Activated B cell treated with CpG ODN at 0.5 μM for 24 hours (primary cell): ENCODE data around the gene MBNL1. TPM values are rescaled to one million over a fixed set of nuclear protein-coding genes. Genes with fewer than 3 reads are reported as not detected.

Experiments
- ATAC-seq: fragments of 200-7000 bp; cut with Tn5 transposase; one replicate; pipeline ENCODE4 v1.10.0; 2021; ENCODE audit warnings: low read depth, mild to moderate bottlenecking, moderate library complexity
- CTCF ChIA-PET: fragments of 350-600 bp; sonication (Branson Sonifier 250); formaldehyde crosslinking; loops from one replicate; lab custom pipeline; 2021; ENCODE audit warnings: antibody characterized with exemption; lab: Charles Lee
- POLR2A ChIA-PET: fragments of 350-600 bp; sonication (Branson Sonifier 250); formaldehyde crosslinking; loops from one replicate; lab custom pipeline; 2021; ENCODE audit warnings: antibody characterized with exemption; lab: Charles Lee
- DNase-seq: peaks from one replicate; pipeline ENCODE4 v3.0.0; 2022
- H3K27ac Mint-ChIP-seq: one replicate; pipeline ENCODE4 v1.8.0; 2020; ENCODE audit warnings: mixed read lengths
- H3K27me3 Mint-ChIP-seq: one replicate; pipeline ENCODE4 v1.8.0; 2021; ENCODE audit warnings: mixed read lengths
- H3K36me3 Mint-ChIP-seq: one replicate; pipeline ENCODE4 v1.8.0; 2021; ENCODE audit warnings: low read depth, mixed read lengths
- H3K4me1 Mint-ChIP-seq: one replicate; pipeline ENCODE4 v1.8.0; 2021; ENCODE audit warnings: mixed read lengths
- H3K4me3 Mint-ChIP-seq: one replicate; pipeline ENCODE4 v1.8.0; 2020; ENCODE audit warnings: mild to moderate bottlenecking, mixed read lengths
- H3K9me3 Mint-ChIP-seq: one replicate; pipeline ENCODE4 v1.8.0; 2020; ENCODE audit warnings: mixed read lengths
- intact Hi-C: fragments of 100-400 bp; cut with micrococcal nuclease; formaldehyde crosslinking; loops from one replicate; pipeline ENCODE4 v1.15.1; 2024
- total RNA-seq: library from RNA; stranded (reverse); gene quantifications from 2 replicates; pipeline ENCODE4 v1.2.3, GENCODE V29; 2022
- TF ChIP-seq, protein P1 (sequence below): fragments of 200-600 bp; IDR thresholded peaks from one replicate; pipeline ENCODE4 v1.8.0; 2022; ENCODE audit warnings: antibody characterized with exemption, mild to moderate bottlenecking

Gene MBNL1
- total RNA-seq, 1 donor from 2014 or later: 561 TPM

DNA sequence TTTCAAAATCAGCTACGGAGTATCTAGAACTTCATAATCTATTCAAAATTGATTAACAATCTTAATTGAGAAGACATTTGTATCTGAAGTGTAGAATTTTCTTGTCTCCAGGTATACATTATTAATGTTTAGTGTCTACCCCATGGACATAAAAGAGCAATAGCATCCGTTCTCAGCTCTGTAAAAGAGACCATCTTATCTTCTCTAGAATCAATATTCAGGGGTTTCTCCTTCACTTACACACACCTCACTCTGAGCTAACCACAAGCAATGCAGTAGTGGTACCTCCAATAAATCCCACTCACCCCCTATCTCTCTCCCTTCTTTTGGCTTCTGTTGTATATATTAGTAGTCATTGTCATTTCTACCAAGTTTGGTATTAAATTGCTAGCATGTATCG, 16.2 kb downstream of the MBNL1 start:
- H3K27ac Mint-ChIP-seq: peak overlapping the region; percentile 66
- H3K9me3 Mint-ChIP-seq: no peaks in the 10 kb centered on the region
- peak overlapping the region; percentile 62 for H3K4me3 Mint-ChIP-seq
- intact Hi-C loops: loop anchor here (1.0 kb wide), 1 partner anchor 8 kb away; no protein-coding TSS in a partner anchor
- TF ChIP-seq, protein P1, sequence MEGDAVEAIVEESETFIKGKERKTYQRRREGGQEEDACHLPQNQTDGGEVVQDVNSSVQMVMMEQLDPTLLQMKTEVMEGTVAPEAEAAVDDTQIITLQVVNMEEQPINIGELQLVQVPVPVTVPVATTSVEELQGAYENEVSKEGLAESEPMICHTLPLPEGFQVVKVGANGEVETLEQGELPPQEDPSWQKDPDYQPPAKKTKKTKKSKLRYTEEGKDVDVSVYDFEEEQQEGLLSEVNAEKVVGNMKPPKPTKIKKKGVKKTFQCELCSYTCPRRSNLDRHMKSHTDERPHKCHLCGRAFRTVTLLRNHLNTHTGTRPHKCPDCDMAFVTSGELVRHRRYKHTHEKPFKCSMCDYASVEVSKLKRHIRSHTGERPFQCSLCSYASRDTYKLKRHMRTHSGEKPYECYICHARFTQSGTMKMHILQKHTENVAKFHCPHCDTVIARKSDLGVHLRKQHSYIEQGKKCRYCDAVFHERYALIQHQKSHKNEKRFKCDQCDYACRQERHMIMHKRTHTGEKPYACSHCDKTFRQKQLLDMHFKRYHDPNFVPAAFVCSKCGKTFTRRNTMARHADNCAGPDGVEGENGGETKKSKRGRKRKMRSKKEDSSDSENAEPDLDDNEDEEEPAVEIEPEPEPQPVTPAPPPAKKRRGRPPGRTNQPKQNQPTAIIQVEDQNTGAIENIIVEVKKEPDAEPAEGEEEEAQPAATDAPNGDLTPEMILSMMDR: no peak
- H3K4me1 Mint-ChIP-seq: peaks cover 85% of the 10 kb centered on the region
- CTCF ChIA-PET: interaction anchor here (1.3 to 1.5 kb wide), 3 partner anchors 20 to 101 kb away, joined by 3 to 7 read pairs (median 4); no protein-coding TSS in a partner anchor
- H3K36me3 Mint-ChIP-seq: peaks cover 20% of the 10 kb centered on the region
- ATAC-seq (no peak), DNase-seq (no peak)
- H3K27me3 Mint-ChIP-seq: no peaks in the 10 kb centered on the region
- POLR2A ChIA-PET: interaction anchor here (1.1 to 1.9 kb wide), 3 partner anchors 11 to 101 kb away, joined by 4 to 11 read pairs (median 4); partner anchors contain the start of gene MBNL1

DNA sequence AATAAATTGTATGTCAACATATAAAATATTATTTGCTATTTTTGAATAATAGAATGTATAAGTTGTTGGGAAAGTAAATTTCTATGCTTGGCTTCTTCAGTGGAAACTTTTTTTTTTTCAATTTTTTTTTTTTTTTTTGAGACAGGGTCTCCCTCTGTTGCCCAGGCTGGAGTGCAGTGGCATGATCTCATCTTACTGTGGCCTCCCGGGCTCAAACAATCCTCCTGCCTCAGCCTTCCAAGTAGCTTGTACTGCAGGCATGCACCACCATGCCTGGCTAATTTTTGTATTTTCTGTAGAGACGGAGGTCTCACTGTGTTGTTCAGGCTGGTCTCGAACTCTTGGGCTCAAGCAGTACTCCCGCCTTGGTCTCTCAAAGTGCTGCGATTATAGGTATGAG, 16.8 kb downstream of the MBNL1 start:
- Mint-ChIP-seq H3K4me1 (peaks cover 85% of the 10 kb centered on the region), H3K4me3 (no peak overlapping the region), H3K9me3 (no peaks in the 10 kb centered on the region), H3K36me3 (peaks cover 15% of the 10 kb centered on the region), H3K27me3 (no peaks in the 10 kb centered on the region), H3K27ac (peak overlapping the region; percentile 35)
- DNase-seq (no peak), ATAC-seq (no peak)
- ChIA-PET POLR2A (interaction anchor here (0.7 to 1.9 kb wide), 4 partner anchors 12 to 105 kb away, joined by 4 to 11 read pairs (median 4); partner anchors contain the start of gene MBNL1), CTCF (interaction anchor here (0.6 to 1.5 kb wide), 4 partner anchors 19 to 102 kb away, joined by 3 to 7 read pairs (median 4); no protein-coding TSS in a partner anchor)
- intact Hi-C loops: loop anchor here (1.0 kb wide), 1 partner anchor 8 kb away; no protein-coding TSS in a partner anchor
- TF ChIP-seq, protein P1: no peak

DNA sequence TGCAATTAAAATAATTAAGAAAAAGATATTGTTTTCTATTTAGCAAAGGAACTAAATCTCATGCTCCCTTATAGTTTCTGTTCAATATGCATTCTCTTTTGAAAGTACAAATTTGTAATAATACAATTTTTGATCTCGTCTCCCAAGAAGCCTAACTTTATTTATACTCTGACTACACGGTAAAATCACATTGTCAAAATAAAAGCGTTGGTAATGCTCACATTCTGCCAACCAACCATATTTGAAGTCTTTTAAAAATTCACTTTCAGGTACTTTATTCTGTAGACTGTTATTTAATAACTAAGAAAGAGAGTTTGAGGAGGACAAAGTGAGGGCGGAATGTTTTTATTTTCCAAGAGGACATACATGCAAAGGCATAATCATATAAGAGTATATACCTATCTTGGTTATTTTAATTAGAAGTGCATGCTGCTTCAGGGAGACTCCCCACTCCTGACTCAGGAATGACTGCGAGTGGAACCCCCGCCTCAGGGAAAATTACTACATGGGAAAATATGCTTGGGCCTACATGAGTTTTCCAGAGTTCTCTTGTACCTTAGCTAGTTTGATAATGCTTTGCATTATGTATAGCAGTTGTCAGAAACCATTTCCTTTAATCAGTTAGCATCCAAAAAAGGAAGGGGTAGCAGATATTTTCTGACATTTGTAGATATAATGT, 19.3 kb downstream of the MBNL1 start:
- TF ChIP-seq, protein P1: no peak
- peak overlapping the region; percentile 15 for H3K4me3 Mint-ChIP-seq
- peak overlapping the region; percentile 15 for H3K27ac Mint-ChIP-seq
- CTCF ChIA-PET: no interaction called here
- intact Hi-C loops: loop anchor here (1.0 kb wide), 1 partner anchor 9 kb away; no protein-coding TSS in a partner anchor
- ATAC-seq (no peak), DNase-seq (no peak)
- H3K4me1 Mint-ChIP-seq: peaks cover 88% of the 10 kb centered on the region
- H3K36me3 Mint-ChIP-seq: peaks cover 16% of the 10 kb centered on the region
- no peaks in the 10 kb centered on the region for H3K9me3 Mint-ChIP-seq
- POLR2A ChIA-PET: interaction anchor here (0.7 kb wide), 1 partner anchor 9 kb away, joined by 4 read pairs; no protein-coding TSS in a partner anchor
- H3K27me3 Mint-ChIP-seq: no peaks in the 10 kb centered on the region

DNA sequence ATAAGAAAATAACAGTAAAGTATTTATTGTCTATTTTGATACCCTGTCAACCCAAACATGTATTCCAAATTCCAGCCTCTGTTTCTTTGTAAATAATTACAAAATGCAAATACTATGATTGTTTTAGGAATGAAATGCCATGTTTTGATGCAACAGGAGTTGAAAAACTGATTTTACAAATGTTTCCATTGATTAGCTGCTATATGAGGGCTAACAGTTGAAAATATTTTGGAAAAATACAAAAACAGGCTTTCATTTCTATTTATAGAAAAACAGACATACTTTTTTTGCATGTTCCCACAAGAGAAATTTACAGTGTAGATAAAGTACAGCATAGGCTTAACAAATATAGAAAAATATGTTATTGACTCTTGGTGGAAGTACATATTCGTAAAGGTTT, 20.0 kb downstream of the MBNL1 start:
- ChIA-PET POLR2A (interaction anchor here (0.7 kb wide), 1 partner anchor 8 kb away, joined by 4 read pairs; no protein-coding TSS in a partner anchor), CTCF (no interaction called here)
- H3K27me3 Mint-ChIP-seq: no peaks in the 10 kb centered on the region
- peaks cover 87% of the 10 kb centered on the region for H3K4me1 Mint-ChIP-seq
- peaks cover 19% of the 10 kb centered on the region for H3K36me3 Mint-ChIP-seq
- H3K27ac Mint-ChIP-seq: no peak overlapping the region
- H3K9me3 Mint-ChIP-seq: no peaks in the 10 kb centered on the region
- ATAC-seq (no peak), DNase-seq (no peak)
- no peak overlapping the region for H3K4me3 Mint-ChIP-seq
- intact Hi-C loops: no loop called here
- TF ChIP-seq, protein P1: no peak

DNA sequence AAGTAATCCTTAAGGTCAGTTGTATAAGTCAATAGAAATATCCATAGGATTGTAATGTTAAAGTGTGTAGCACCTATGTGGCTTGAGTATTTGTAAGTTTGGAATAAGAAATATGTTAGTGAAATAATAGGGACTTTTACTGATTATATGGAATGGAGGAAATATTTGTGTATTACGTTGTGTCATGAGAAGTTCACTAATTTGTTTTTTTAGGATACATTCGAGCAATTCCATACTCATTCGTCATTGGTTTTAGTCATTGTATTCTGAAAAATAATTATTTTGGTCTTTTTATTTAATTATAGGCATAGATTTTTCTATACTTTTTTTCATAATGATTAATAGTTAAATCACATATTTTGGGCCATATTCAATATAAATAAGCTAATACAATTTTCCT, 21.0 kb downstream of the MBNL1 start:
- ChIA-PET CTCF (no interaction called here), POLR2A (interaction anchor here (0.7 to 0.9 kb wide), 2 partner anchors 29 to 1527 kb away, joined by 3 to 4 read pairs; partner anchors contain the start of gene SIAH2)
- no peak for ATAC-seq
- Mint-ChIP-seq H3K9me3 (no peaks in the 10 kb centered on the region), H3K27me3 (no peaks in the 10 kb centered on the region), H3K27ac (no peak overlapping the region), H3K36me3 (peaks cover 18% of the 10 kb centered on the region), H3K4me1 (peaks cover 81% of the 10 kb centered on the region), H3K4me3 (peak overlapping the region; percentile 16)
- intact Hi-C loops: loop anchor here (2.0 to 10.0 kb wide), 2 partner anchors 15 to 215 kb away; no protein-coding TSS in a partner anchor
- TF ChIP-seq, protein P1: no peak
- DNase-seq: no peak
